HG03442 (cell line): Measurements from ENCODE around the gene KDM5B.
"Not testable (repeated sequence)": the region's sequence is repeated elsewhere in the genome, so short reads cannot be mapped to it uniquely, and the experiment has no call there.

Source experiments
- ATAC-seq: cut with Tn5 transposase; IDR thresholded peaks from one replicate; pipeline ENCODE4 v1.9.1; 2021; ENCODE audit warnings: mild to moderate bottlenecking, moderate library complexity; ENCODE audit not compliant: unreplicated experiment

Gene KDM5B

GRCh38 chr1:202716654-202717053 is 91.6 kb downstream of the KDM5B start:
- ATAC-seq, result no peak

- not testable (repeated sequence) for ATAC-seq
These were observed 94.0 kb downstream of the KDM5B start for GRCh38 chr1:202714202-202714601.

DNA sequence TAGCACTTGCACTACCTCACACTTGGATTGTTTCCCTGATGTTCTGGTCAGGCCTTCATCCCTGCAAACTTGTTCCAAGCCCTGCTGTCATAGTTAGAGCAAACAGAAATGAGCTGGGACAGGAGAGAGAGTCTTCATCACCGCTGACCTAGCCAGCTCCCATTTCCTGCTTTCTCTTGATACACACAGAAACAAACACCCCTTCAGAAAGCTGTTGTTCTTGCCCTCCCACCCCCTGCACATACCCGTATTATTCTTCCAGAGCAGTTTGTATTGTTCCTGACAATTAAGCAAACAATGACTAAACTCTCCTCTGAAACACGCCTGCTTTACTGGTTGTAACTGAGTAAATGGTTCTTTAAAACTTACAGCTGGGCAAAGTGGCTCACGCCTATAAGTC is 95.1 kb downstream of the KDM5B start:
- ATAC-seq, result no peak

DNA sequence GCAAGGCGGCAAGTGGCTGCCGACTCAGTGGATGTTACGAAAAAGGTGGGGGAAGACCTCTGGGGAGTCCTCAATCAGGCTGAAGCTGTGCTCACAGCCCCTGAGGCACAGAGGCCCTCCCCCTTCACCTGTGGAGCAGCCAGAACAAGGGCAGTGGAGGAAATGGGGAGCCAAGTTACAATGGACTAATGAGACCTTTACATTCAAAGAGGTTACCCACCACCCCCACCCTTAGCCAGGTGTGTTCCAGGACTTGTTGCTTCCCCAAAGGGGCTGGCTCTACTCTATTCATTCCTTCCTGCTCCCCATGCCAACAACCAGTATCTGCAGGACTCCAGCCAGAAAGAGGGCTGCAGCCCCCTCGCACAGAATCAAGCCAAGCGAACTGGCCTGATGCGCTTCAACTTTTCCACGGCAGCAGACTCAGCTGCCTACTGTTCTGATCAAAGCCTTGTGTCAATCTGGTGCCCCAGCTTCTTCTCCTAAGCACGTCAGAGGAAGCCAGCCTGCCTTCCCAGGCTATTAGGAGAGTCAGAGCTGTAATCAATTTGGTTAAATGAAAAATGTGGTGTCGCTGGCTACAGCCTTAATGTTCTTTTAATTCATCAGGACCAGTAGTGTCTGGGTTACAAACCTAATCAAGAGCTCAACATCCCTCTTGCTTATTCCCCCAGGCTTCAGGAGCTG is 96.1 kb downstream of the KDM5B start:
- ATAC-seq, result no peak

- ATAC-seq, result no peak
These were observed 97.9 kb downstream of the KDM5B start, which contains the start of gene SYT2 for GRCh38 chr1:202710070-202711045. Gene SYT2 (minus strand): TSS chr1:202710454. CDS start chr1:202605772, 104,682 bp downstream.

- ATAC-seq, result no peak
These were observed 98.8 kb downstream of the KDM5B start for GRCh38 chr1:202709276-202710041.

DNA sequence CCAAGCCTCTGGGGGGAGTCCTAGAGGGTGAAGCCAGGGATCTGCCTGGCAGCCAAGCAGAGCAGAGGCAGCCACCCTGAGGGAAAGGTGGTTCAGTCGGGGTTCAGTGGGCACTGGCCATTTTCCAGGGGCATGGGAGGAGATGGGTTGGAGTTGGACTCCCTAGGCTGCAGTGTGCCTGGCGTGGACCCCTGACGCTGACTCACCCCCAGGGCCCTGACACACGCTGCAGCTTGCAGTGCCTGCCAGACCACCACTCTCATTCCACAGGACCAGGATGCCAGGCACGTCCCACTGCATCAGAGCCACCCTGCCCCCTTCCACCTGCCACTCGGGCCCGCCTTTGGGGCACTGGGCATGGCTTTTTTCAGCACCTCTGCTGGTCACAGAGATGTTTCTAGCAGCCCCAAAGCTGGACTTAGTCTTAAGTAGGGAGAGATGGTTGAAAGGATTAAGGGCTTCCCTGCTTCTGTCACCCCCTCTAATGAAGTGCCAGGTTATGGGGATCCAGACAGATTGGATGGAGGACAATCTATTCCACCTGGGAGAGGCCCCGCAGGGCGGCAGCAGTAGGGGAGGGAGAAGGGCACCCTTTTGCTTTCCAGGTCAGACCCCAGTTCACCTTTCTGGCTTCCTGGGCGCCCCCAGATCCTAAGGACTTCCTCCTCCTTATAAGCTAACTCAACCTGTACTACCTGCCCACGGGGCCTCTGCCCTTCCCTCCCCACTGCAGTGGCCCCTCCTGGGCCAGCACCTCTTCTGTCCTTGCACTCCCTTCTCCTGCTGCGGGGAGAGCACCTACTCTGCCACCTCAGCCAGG is 99.6 kb downstream of the KDM5B start:
- ATAC-seq, result no peak

GRCh38 chr1:202706851-202707250 is 101.4 kb downstream of the KDM5B start:
- ATAC-seq, result no peak

DNA sequence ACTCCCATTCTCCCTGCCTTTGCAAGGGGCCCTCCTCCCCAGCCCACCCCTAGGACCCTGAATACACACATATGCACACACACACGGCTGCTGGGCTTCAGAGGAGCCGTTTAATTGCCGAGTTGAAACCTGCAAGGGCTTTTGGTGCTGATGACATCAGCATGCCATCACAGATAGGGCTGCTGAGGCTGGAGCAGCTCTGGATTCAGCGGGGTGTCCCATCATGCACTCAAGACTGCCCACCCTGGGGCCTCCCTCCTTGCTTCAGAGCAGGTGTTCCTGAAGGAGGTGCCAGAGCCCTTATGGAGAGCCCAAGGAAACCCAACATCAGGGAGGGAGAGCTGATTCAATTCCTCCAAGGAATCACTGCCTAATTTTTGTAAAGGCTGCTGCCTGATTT is 103.6 kb downstream of the KDM5B start:
- no peak for ATAC-seq

- no peak for ATAC-seq
These were observed 105.0 kb downstream of the KDM5B start for GRCh38 chr1:202703191-202703590.

DNA sequence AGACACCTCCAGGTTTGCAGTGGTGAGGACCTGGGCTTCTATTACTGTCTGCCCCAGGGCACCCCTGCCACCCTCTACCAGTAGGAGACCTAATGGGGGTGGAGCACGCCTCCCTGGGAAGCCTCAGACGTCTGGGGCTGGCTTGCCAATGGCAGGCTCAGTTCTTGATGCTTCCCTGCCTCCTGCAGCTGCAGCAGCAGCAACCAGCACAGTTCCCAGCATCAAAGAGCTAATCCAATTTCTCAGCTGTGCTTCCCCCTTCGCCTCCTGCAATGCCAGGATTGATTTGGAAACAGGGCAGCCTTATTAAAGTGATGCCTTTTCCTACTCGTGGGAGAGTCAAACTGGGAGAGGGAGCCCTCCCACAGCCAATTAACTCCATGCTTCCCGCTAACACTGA is 106.1 kb downstream of the KDM5B start:
- ATAC-seq, result no peak

GRCh38 chr1:202701200-202701599 is 107.0 kb downstream of the KDM5B start:
- no peak for ATAC-seq

DNA sequence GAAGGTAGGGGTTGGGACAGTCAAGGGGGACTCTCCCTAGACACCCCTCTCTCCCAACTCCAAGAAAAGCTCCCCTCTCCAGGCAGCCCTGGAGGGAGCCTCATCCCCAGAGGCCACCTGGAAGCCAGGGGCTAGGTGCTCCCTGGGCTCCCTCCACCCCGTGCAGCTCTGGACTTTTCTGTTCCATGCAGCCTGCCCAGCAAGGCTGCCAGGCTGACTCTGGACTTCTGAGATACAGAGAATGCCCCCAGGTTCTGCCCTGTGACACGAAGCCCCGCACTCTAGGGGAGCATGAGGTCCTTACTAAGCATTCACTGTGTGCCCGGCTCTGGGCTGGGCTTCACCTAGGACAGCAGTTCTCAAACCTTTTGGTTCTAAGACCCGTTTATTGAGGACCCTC is 108.2 kb downstream of the KDM5B start:
- ATAC-seq, result no peak

GRCh38 chr1:202698276-202698675 is 109.9 kb downstream of the KDM5B start:
- no peak for ATAC-seq

GRCh38 chr1:202697038-202697437 is 111.2 kb downstream of the KDM5B start:
- ATAC-seq, result no peak

DNA sequence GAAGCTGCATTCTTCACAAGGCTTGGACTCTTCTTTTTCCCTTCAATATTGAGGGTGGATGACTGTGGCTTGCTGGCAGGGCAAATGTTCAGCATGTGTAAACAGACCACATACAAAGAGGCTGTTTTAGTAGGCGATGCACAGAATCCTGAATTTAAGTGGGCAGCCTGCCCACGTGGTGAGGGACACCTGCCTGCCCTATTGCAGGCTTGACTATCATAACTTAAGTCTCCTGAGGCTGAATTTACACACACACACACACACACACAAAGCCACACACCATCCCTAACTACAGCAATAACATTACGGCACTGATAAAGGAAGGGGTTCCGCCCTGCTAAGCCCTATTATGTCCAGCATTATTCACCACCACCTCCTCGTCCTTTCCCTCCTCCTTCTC is 113.9 kb downstream of the KDM5B start:
- no peak for ATAC-seq

- ATAC-seq, result no peak
These were observed 115.2 kb downstream of the KDM5B start for GRCh38 chr1:202692959-202693555.

GRCh38 chr1:202691816-202692215 is 116.4 kb downstream of the KDM5B start:
- no peak for ATAC-seq

DNA sequence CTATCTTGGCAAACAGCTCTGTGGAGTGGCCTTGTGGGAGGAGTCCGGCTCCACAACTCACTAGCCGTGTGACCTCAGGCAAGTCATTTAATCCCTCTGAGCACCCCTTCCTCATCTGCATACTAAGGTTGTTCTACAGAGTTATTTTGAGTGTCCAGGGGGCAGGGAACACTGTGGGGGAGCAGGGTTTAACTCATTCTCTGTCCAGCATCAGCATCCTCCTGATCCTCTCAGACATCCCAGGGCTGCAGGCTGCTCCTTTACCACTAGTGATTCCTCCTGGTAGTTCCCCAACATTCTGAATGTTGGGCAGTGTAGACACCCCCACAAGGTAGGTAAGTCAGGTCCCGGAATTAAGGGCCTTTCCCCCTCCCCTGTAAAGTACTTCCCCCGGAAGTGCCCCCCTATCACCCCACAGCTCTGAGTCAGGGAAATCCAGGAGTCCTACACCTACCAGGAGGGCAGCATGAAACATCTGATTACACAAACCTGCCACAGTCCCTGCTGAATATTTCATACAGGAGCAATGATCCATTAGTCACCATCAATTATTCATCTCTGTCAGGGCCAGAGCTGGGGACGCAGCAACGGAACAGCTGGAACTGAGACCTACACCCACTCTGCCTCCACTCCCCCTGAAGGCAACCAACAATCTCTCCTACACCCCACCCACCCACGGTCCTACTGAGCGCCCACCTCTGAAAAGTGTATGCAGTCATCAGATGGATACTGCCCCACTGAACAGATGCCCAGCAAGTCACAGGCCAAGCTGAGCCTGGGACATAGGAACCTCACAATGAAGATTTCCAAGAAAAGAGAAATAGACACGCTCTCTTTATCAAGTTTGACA is 118.5 kb downstream of the KDM5B start:
- ATAC-seq, result no peak
